ENCODE results near the gene HDDC2.

DNA sequence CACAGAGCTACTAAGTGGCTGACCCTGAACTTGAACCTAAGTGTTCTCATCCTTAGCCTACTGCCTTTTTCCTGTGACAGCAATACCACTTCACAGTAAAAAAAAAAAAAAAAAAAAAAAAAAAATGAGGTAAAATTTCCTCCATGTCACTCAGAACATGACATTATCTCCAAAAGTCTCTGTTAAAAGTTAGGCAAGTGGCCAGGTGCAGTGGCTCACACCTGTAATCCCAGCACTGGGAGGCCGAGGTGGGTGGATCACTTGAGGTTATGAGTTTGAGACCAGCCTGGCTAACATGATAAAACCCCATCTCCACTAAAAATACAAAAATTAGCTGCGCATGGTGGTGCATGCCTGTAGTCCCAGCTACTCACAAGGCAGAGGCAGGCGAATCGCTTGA lies 11.2 kb upstream of the HDDC2 start:
- TF ChIP-seq, protein P1, sequence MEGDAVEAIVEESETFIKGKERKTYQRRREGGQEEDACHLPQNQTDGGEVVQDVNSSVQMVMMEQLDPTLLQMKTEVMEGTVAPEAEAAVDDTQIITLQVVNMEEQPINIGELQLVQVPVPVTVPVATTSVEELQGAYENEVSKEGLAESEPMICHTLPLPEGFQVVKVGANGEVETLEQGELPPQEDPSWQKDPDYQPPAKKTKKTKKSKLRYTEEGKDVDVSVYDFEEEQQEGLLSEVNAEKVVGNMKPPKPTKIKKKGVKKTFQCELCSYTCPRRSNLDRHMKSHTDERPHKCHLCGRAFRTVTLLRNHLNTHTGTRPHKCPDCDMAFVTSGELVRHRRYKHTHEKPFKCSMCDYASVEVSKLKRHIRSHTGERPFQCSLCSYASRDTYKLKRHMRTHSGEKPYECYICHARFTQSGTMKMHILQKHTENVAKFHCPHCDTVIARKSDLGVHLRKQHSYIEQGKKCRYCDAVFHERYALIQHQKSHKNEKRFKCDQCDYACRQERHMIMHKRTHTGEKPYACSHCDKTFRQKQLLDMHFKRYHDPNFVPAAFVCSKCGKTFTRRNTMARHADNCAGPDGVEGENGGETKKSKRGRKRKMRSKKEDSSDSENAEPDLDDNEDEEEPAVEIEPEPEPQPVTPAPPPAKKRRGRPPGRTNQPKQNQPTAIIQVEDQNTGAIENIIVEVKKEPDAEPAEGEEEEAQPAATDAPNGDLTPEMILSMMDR (IDR thresholded peaks at IDR 0.05): no peak
- no peak for TF ChIP-seq POLR2A (IDR thresholded peaks at IDR 0.05)
